Adrenal gland (tissue), 5 donors: ENCODE results near the gene DCD.

ENCODE experiments used
- POLR2A ChIP-seq, 2 donors: fragments of 450-650 bp; IDR thresholded peaks; one replicate each; pipeline ENCODE4 v1.6.1; 2017; ENCODE audit warnings: antibody characterized with exemption in 2 of 2, mild to moderate bottlenecking in 2 of 2, moderate library complexity in 1 of 2
- TF ChIP-seq, protein P1 (sequence below), 6 experiments: fragments of 450-650 bp in 4 of 6; fragments of 200-600 bp in 2 of 6; sonication (generic) in 1 of 6; IDR thresholded peaks; 1 replicate in 5 of 6; 2 replicates in 1 of 6; pipeline versions ENCODE4 v1.5.1 to v1.8.0; 2016 to 2021; ENCODE audit warnings: antibody characterized with exemption in 6 of 6, mild to moderate bottlenecking in 2 of 6, moderate library complexity in 1 of 6
- donor health status: DM: no; HTN: no; CAD: no.

DNA sequence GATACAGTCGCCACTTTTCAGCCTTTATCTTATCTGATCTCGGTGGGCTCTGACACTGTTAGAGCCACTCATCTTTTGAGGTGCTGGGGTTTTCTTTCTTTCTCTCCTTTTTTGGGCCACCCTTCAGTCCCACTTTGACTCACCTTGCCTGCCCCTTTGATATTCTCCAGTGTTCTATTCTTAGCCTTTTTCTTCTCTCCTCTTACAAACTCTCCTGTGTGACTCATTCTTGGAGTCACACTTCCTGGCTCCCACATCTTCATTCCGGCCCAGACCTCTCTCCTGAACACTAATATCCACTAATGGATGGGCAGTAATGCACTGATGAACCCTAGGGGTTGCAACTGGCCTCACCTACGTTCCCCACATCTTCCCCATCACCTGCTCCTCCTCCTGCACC, 2.2 kb upstream of the DCD start:
- TF ChIP-seq, protein P1, sequence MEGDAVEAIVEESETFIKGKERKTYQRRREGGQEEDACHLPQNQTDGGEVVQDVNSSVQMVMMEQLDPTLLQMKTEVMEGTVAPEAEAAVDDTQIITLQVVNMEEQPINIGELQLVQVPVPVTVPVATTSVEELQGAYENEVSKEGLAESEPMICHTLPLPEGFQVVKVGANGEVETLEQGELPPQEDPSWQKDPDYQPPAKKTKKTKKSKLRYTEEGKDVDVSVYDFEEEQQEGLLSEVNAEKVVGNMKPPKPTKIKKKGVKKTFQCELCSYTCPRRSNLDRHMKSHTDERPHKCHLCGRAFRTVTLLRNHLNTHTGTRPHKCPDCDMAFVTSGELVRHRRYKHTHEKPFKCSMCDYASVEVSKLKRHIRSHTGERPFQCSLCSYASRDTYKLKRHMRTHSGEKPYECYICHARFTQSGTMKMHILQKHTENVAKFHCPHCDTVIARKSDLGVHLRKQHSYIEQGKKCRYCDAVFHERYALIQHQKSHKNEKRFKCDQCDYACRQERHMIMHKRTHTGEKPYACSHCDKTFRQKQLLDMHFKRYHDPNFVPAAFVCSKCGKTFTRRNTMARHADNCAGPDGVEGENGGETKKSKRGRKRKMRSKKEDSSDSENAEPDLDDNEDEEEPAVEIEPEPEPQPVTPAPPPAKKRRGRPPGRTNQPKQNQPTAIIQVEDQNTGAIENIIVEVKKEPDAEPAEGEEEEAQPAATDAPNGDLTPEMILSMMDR (IDR thresholded peaks at IDR 0.05): no peak
- TF ChIP-seq POLR2A (IDR thresholded peaks at IDR 0.05): no peak
